ENCODE data around the gene UNC5C.
"Not testable (repeated sequence)": the region's sequence is repeated elsewhere in the genome, so short reads cannot be mapped to it uniquely, and the experiment has no call there.

UNC5C gene

DNA sequence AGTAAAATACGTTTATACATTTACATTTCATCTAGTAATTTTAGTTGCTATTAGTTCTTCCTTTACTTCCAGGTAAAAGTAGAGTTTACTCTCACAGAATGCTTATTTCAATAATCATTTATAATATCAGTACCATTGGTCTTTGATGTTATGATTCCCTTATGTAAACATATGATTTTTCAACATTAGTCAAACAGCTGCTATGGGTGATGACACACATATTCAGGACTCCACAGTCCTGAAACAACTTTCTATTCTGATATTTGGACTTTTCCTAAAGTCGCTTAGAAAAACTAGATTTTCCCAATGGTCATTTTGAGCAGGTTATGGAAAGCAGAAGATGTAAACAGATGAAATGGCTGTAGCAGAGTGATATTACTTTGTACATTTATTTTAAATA is 369.8 kb downstream of the UNC5C start:
- H3K36me3 Mint-ChIP-seq: no peaks in the 10 kb centered on the region
- H3K4me3 Mint-ChIP-seq: no peak overlapping the region
- CTCF ChIA-PET: no interaction called here
- peaks cover 3% of the 10 kb centered on the region for H3K9me3 Mint-ChIP-seq
- H3K4me1 Mint-ChIP-seq: peaks cover 6% of the 10 kb centered on the region
- H3K27ac Mint-ChIP-seq: no peak overlapping the region
- DNase-seq: no peak
- H3K27me3 Mint-ChIP-seq: peaks cover 8% of the 10 kb centered on the region

DNA sequence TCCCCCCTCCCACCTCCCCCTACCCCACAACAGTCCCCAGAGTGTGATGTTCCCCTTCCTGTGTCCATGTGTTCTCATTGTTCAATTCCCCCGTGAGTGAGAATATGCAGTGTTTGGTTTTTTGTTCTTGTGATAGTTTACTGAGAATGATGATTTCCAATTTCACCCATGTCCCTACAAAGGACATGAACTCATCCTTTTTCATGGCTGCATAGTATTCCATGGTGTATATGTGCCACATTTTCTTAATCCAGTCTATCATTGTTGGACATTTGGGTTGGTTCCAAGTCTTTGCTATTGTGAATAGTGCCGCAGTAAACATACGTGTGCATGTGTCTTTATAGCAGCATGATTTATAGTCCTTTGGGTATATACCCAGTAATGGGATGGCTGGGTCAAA is 377.4 kb downstream of the UNC5C start:
- H3K36me3 Mint-ChIP-seq, CTCF ChIA-PET, H3K4me3 Mint-ChIP-seq, H3K9me3 Mint-ChIP-seq, H3K27me3 Mint-ChIP-seq, H3K27ac Mint-ChIP-seq, H3K4me1 Mint-ChIP-seq, DNase-seq: not testable (repeated sequence)

- CTCF ChIA-PET: interaction anchor here (0.6 to 0.9 kb wide), 3 partner anchors 17 to 675 kb away, joined by 3 to 4 read pairs (median 3); no protein-coding TSS in a partner anchor
These were observed 378.6 kb downstream of the UNC5C start for GRCh38 chr4:95170176-95170575.

DNA sequence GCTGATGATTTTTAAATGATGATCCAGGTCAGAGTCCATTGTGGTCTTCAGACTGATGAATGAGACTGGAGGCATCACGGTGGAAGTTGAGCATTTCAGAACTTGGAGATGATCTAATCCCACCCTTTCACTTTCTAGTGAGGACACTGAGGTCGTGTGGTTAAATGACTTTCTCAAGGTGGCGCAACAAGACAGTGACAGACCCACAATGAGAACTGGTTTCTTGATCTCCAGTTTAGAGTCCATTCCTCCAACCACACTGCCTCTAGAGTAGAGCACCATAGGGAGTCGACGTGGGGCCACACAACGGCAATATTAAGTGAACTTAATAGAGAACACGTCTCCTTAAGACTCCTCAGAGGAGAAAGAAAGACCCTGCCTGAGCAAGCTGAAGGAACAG is 381.0 kb downstream of the UNC5C start:
- CTCF ChIA-PET: interaction anchor here (1.5 kb wide), 1 partner anchor 11 kb away, joined by 3 read pairs; no protein-coding TSS in a partner anchor
- no peaks in the 10 kb centered on the region for H3K36me3 Mint-ChIP-seq

More at GRCh38 chr4:95170176-95170575, 378.6 kb downstream of the UNC5C start:
- Mint-ChIP-seq H3K27me3 (peaks cover 5% of the 10 kb centered on the region), H3K27ac (no peak overlapping the region), H3K4me3 (no peak overlapping the region), H3K9me3 (peaks cover 2% of the 10 kb centered on the region), H3K4me1 (peaks cover 4% of the 10 kb centered on the region), H3K36me3 (no peaks in the 10 kb centered on the region)
- no peak for DNase-seq

DNA sequence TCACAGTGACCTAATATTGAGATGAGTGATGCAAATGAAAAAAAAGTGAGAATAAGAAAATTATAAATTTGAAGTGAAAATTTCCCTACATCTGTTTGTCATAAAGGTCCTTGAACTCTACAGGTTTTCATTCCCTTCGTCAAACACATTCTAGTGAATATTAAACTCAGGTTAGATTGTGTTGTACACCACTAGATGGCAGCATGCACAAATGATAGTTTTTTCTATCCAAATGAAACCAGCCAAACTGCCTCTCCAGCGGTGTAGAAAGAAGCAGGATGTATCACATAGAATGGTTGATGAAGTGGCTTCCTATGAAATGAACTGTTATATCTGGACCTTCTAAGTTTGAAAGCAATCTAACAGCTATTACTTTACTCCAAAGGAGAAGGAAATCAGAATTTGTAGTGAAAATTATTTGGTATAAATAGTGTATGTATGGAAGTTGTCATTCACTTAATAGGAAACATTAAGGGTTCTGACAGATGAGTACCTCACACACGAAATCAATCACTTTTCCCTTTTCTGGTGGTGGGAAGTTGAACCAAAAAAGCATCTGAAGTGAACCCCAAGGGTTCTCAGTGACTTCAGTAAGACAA is 382.7 kb downstream of the UNC5C start:
- H3K36me3 Mint-ChIP-seq: no peaks in the 10 kb centered on the region
- CTCF ChIA-PET: interaction anchor here (0.9 to 1.4 kb wide), 4 partner anchors 9 to 1187 kb away, joined by 3 to 5 read pairs (median 3); no protein-coding TSS in a partner anchor
- H3K4me3 Mint-ChIP-seq: no peak overlapping the region
- H3K27ac Mint-ChIP-seq: no peak overlapping the region
- no peaks in the 10 kb centered on the region for H3K9me3 Mint-ChIP-seq
- peaks cover 7% of the 10 kb centered on the region for H3K4me1 Mint-ChIP-seq
- peaks cover 35% of the 10 kb centered on the region for H3K27me3 Mint-ChIP-seq
- peak; percentile 44 for DNase-seq

More for the DNA sequence above, 381.0 kb downstream of the UNC5C start:
- DNase-seq: no peak
- Mint-ChIP-seq H3K9me3 (peaks cover 2% of the 10 kb centered on the region), H3K27ac (no peak overlapping the region), H3K4me3 (no peak overlapping the region), H3K4me1 (peaks cover 4% of the 10 kb centered on the region), H3K27me3 (peaks cover 19% of the 10 kb centered on the region)

DNA sequence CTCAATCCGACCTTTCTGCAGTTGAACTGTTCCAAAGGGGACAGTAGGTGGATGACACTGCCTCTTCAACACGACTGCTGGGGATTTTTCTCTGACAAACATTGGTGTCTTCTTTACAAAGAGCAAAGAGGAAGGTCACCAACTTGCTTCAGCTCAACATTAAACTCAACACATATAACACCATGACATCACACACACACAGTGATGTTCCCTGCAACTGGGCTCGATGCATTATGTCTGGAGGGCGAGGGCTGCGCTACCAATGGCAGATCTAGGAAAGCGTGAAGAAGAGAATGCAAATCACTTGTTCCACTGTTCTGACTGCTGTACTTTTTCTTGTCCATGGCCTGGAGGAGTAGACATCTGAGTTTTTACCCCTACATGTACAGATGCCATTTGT is 385.9 kb downstream of the UNC5C start:
- no peaks in the 10 kb centered on the region for H3K9me3 Mint-ChIP-seq
- H3K36me3 Mint-ChIP-seq: no peaks in the 10 kb centered on the region
- H3K27ac Mint-ChIP-seq: no peak overlapping the region
- CTCF ChIA-PET: interaction anchor here (1.6 kb wide), 1 partner anchor 8 kb away, joined by 4 read pairs; no protein-coding TSS in a partner anchor
- H3K4me1 Mint-ChIP-seq: peaks cover 19% of the 10 kb centered on the region
- peaks cover 46% of the 10 kb centered on the region for H3K27me3 Mint-ChIP-seq
- H3K4me3 Mint-ChIP-seq: no peak overlapping the region
- DNase-seq: no peak

DNA sequence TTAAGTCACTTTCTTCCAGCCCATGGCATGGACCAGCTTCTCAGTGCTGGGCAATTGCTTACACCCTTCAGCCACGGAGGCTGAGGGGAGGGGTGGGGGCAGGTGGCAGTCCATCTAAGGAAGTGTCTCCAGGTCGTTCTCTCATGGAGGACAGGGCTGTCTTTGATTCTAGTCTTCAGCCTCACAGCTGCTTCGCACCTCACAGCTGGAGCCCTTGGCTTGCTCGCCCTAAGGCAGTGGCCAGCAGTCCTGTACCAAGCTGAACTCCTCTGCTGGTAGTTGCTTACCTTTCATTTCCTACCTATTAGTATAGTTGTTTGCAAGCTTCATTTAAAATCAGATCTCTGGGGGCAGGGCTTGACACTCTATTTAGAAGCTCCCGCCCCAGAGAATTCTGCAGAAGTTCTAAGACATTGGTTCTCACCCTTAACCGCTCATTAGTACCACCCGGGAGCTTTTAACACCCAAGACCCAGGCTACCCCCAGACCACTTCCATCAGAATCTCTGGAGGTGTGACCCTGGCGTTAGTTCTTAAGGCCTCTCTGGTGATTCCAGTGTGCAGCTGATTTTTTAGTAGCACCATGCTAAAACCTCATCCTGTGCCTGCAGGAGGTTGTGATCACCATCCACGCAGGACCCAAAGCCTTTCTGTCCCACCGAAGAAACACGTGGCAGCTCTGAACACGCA is 386.8 kb downstream of the UNC5C start:
- H3K4me1 Mint-ChIP-seq: peaks cover 19% of the 10 kb centered on the region
- DNase-seq: no peak
- no peak overlapping the region for H3K27ac Mint-ChIP-seq
- CTCF ChIA-PET: no interaction called here
- H3K36me3 Mint-ChIP-seq: no peaks in the 10 kb centered on the region
- H3K4me3 Mint-ChIP-seq: no peak overlapping the region
- H3K27me3 Mint-ChIP-seq: peaks cover 43% of the 10 kb centered on the region
- H3K9me3 Mint-ChIP-seq: no peaks in the 10 kb centered on the region

GRCh38 chr4:95159384-95159783 is 389.4 kb downstream of the UNC5C start:
- CTCF ChIA-PET: no interaction called here

DNA sequence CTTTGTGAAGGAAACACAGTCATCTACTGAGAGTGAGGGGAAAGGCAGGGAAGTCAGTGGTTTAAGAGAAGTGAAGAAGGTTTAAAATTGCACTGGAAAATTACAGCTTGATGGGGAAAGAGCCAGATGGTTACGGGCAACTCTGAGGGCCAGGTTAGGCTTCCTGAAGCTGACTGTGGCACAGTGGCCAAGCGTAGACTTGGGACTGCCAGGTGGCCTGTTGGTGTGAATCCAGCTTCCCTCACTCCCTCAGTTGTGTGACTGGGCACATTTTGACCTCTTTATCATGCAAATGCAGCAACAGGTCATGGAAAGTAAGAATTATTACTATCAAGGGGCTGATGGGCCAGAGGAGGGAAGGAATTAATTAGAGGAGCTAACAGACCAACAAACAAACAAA is 390.1 kb downstream of the UNC5C start:
- Mint-ChIP-seq H3K27ac (no peak overlapping the region), H3K27me3 (peaks cover 36% of the 10 kb centered on the region), H3K9me3 (no peaks in the 10 kb centered on the region), H3K36me3 (peaks cover 4% of the 10 kb centered on the region), H3K4me1 (peaks cover 41% of the 10 kb centered on the region), H3K4me3 (no peak overlapping the region)
- CTCF ChIA-PET: no interaction called here
- no peak for DNase-seq

More at GRCh38 chr4:95159384-95159783, 389.4 kb downstream of the UNC5C start:
- DNase-seq: no peak
- peaks cover 38% of the 10 kb centered on the region for H3K27me3 Mint-ChIP-seq
- H3K4me1 Mint-ChIP-seq: peaks cover 37% of the 10 kb centered on the region
- H3K27ac Mint-ChIP-seq: no peak overlapping the region
- no peak overlapping the region for H3K4me3 Mint-ChIP-seq
- peaks cover 4% of the 10 kb centered on the region for H3K36me3 Mint-ChIP-seq
- H3K9me3 Mint-ChIP-seq: no peaks in the 10 kb centered on the region

DNA sequence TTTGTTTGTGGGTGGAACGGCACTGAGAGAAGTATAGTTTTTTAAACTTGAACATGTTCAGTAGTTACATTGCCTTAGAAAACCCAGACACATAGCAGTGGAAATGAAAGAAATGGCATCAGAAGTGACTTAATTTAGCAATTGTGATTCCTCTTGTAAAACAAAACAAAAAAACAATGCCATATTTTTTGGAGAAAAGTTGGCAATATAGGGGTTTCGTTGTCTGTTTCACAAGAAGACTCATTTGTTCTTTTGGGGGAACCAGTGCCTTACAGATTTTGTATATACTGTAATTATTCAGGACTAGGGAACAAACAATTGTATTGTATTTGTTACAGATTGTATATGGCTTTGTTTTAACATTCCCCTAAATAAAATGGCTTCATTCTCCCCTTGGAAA is 390.7 kb downstream of the UNC5C start:
- Mint-ChIP-seq H3K36me3 (peaks cover 4% of the 10 kb centered on the region), H3K4me3 (no peak overlapping the region), H3K4me1 (peaks cover 41% of the 10 kb centered on the region), H3K9me3 (no peaks in the 10 kb centered on the region), H3K27ac (no peak overlapping the region), H3K27me3 (peaks cover 30% of the 10 kb centered on the region)
- CTCF ChIA-PET: no interaction called here
- DNase-seq: no peak

DNA sequence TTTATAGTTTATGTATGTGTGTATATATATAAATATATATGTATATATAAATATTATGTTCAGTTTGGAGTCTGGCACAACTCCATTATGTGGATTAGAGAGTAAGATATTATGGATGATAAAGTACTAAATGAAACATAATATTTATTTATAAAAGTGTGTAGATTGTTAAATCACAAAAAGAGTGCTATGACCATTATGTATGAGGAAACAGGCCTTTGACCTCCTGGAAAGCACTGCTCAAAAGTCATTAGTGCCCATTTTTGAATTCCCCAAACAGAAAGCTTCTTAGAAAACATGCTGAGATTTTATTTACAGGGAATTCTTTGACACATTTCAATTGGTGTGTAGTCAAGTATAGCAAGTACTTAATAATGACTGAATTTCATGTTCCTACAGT is 391.2 kb downstream of the UNC5C start:
- CTCF ChIA-PET: no interaction called here
- peaks cover 4% of the 10 kb centered on the region for H3K36me3 Mint-ChIP-seq
- no peaks in the 10 kb centered on the region for H3K9me3 Mint-ChIP-seq
- no peak overlapping the region for H3K27ac Mint-ChIP-seq
- DNase-seq: no peak
- peaks cover 28% of the 10 kb centered on the region for H3K27me3 Mint-ChIP-seq
- H3K4me3 Mint-ChIP-seq: no peak overlapping the region
- H3K4me1 Mint-ChIP-seq: peaks cover 41% of the 10 kb centered on the region

DNA sequence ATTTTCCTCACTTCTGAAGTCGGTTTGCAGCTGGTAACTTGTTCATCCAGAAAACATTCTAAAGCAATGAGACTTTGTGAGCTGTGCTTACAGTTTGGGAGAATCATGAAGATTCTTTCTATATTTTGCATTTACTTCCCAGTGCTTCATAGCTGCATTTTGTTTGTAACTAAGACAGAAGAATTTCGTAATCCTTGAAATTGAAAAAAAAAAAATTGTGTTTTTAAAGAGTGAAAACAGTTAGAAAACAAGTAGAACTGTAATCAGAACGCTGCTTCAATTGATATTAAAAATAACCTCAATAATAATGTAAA is 392.4 kb downstream of the UNC5C start:
- H3K4me3 Mint-ChIP-seq: no peak overlapping the region
- DNase-seq: no peak
- H3K9me3 Mint-ChIP-seq: no peaks in the 10 kb centered on the region
- H3K36me3 Mint-ChIP-seq: peaks cover 4% of the 10 kb centered on the region
- H3K4me1 Mint-ChIP-seq: peaks cover 41% of the 10 kb centered on the region
- CTCF ChIA-PET: interaction anchor here (0.6 to 1.2 kb wide), 7 partner anchors 9 to 1196 kb away, joined by 3 to 6 read pairs (median 3); partner anchors contain the start of gene UNC5C
- H3K27me3 Mint-ChIP-seq: peaks cover 17% of the 10 kb centered on the region
- H3K27ac Mint-ChIP-seq: peak overlapping the region; percentile 85

DNA sequence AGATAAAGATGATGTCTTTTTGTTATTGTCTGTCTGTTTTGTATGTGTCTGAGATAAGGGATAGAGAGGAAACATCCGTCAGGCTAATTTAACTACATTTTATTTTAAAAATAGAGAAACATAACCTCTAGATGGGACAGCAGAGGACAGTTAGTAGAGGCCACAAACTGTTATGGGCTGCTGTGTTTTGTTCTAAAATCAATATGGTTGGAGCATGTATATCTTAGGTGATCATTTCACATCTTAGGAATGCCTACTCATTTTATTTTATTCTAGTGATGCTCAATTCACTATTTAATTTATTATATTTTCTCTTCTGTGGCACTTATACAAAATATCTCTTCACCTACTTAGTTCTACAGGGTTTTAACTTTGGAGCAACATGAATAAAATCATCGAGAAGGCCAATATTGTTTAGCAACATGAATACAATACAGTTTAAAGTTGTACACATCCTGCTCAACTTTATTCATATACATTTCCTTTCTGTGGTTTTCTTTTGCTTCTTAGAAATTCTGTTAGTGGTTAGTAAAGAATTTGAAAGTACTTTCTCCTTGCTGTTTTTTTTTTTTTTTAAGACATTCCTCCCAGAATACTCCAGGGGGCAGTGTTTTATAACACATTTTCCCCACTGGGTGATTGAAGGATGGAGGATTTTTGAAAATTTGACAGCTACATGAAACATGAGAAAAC is 392.9 kb downstream of the UNC5C start:
- CTCF ChIA-PET: interaction anchor here (0.7 to 1.8 kb wide), 7 partner anchors 8 to 1197 kb away, joined by 3 to 5 read pairs (median 3); partner anchors contain the start of gene UNC5C

DNA sequence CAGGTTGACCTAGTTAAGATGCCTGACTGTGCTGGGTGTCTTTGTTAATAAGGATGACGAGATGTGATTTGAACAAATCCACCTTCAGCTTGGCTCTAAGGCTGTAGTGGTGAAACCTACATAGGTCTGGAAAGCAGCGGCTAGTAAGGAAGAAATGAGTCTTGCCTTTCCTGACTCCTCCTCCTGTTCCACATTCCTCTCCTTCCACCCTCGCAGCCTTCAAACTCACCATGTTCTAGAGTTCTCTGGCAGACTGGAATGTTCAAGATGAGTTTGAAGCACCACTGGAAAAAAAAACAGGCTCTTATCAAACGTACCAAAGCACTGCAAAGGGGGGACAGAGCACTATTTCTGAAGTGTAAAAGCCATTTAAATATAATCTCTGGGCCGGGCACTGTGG is 395.6 kb downstream of the UNC5C start:
- no peaks in the 10 kb centered on the region for H3K9me3 Mint-ChIP-seq
- H3K36me3 Mint-ChIP-seq: peaks cover 4% of the 10 kb centered on the region
- H3K4me1 Mint-ChIP-seq: peaks cover 39% of the 10 kb centered on the region
- H3K27ac Mint-ChIP-seq: no peak overlapping the region
- no peak for DNase-seq
- no peaks in the 10 kb centered on the region for H3K27me3 Mint-ChIP-seq
- CTCF ChIA-PET: no interaction called here
- H3K4me3 Mint-ChIP-seq: no peak overlapping the region

More for the DNA sequence above, 392.9 kb downstream of the UNC5C start:
- Mint-ChIP-seq H3K4me3 (peak overlapping the region; percentile 34), H3K9me3 (no peaks in the 10 kb centered on the region), H3K4me1 (peaks cover 38% of the 10 kb centered on the region), H3K36me3 (peaks cover 4% of the 10 kb centered on the region), H3K27me3 (peaks cover 12% of the 10 kb centered on the region), H3K27ac (peak overlapping the region; percentile 85)
- no peak for DNase-seq
